Fibroblast of pulmonary artery (primary cell): Measurements from ENCODE around the gene AHI1.
A peak's percentile ranks its signal among the peaks of the same experiment; 100 is the strongest.

Experiments used
- DNase-seq: peaks from one replicate; pipeline ENCODE4 v3.0.0-alpha.2; 2010; ENCODE audit warnings: low read depth
- H3K4me3 ChIP-seq: replicated peaks from 2 replicates; pipeline ENCODE4 v1.5.1; 2011; ENCODE audit warnings: low read depth, mild to moderate bottlenecking, control low read depth, low read length, moderate library complexity
- CTCF ChIP-seq: IDR thresholded peaks from 2 replicates; pipeline ENCODE4 v1.5.1; 2011; ENCODE audit warnings: mild to moderate bottlenecking, control low read depth, low read length, inconsistent platforms; ENCODE audit errors: missing control alignments

The AHI1 gene

DNA sequence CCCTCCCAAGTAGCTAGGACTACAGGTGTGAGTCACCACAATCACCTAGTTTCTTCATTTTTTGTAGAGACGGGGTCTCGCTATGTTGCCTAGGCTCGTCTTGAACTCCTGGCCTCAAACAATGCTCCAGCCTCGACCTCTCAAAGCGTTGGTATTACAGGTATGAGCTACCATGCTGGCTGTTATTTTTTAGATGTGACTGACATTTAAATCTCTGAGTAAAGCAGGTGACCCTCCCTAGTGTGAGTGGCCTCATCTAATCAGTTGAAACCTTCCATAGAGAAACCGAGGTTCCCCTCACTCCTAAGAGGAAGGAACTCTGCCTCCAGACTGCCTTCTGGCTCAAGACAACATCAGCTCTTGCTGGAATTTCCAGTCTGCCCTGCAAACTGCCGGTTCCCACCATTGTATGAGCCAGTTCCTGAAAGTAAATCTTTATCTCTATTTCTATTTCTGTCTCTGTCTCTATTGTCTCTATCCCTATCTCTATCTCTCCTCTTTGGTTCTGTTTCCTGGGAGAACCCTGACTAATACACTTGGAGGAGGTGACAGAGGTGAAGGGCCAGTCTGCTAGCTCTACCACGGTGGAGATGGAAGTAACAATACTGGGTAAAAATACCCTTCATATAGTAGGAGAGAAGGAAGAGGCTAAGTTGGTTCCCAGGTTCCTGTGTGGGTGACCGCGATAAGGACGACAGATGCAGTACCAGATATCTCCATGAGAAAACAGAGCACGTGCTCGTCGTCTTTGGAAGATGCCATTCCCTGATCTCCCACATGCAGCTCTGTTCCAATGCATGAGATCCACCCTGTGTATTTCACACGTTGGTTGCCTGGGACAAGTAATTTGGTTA, 235.4 kb downstream of the AHI1 start:
- no peak for TF ChIP-seq CTCF
- DNase-seq = peak; percentile 75
- no peak overlapping the region for H3K4me3 ChIP-seq

- DNase-seq = no peak
Measured at GRCh38 chr6:135260612-135261011, 236.9 kb downstream of the AHI1 start.

GRCh38 chr6:135258970-135259369, 238.6 kb downstream of the AHI1 start:
- H3K4me3 ChIP-seq = no peak overlapping the region
- DNase-seq = no peak
- no peak for TF ChIP-seq CTCF

More at GRCh38 chr6:135260612-135261011, 236.9 kb downstream of the AHI1 start:
- no peak for TF ChIP-seq CTCF
- H3K4me3 ChIP-seq = no peak overlapping the region

- no peak overlapping the region for H3K4me3 ChIP-seq
- DNase-seq = no peak
- TF ChIP-seq CTCF = no peak
Measured at GRCh38 chr6:135257631-135258405, 239.7 kb downstream of the AHI1 start.

- no peak overlapping the region for H3K4me3 ChIP-seq
- no peak for DNase-seq
- TF ChIP-seq CTCF = no peak
Measured at GRCh38 chr6:135256866-135257265, 240.7 kb downstream of the AHI1 start.

DNA sequence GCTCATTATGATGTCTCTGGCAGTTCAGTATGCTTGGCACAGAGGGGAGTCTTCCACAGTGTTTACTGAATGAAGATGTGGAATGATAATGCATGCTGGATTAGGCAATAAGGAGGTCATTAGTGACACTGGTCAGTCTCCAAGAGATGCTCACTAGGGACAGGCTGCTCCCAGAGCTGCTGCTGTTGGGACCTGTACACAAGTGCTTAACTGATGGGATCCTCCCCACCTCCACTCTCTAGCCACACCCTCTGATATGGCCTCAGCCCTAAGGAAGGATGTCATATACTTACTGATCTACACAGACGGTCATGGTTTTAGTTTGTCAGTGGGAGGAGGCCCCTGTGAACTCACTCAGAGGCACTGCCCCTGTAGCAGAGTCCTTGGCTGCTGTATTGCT, 243.1 kb downstream of the AHI1 start:
- no peak for TF ChIP-seq CTCF
- H3K4me3 ChIP-seq = no peak overlapping the region
- DNase-seq = no peak
